ENCODE results near the gene LMO7. TPM values are rescaled to one million over a fixed set of nuclear protein-coding genes. Genes with fewer than 3 reads are reported as not detected.

The LMO7 gene
- total RNA-seq, 1 donor from 2014 or later, result 446 TPM

- H3K4me3 ChIP-seq, result no peak overlapping the region
- intact Hi-C loops (cut with micrococcal nuclease), result no loop called here
- H3K27me3 ChIP-seq (ENCODE audit: low read depth), result no peaks in the 10 kb centered on the region
- H3K36me3 ChIP-seq, result no peaks in the 10 kb centered on the region
- DNase-seq, result no peak
- no peak overlapping the region for H3K27ac ChIP-seq (replicated peaks)
- H3K9me3 ChIP-seq (replicated peaks), result peaks cover 6% of the 10 kb centered on the region
- H3K4me1 ChIP-seq, result peaks cover 12% of the 10 kb centered on the region
- no peak for TF ChIP-seq CTCF (IDR thresholded peaks at IDR 0.05; ENCODE audit: borderline replicate concordance)
Measured at GRCh38 chr13:75702476-75702875, 66.3 kb downstream of the LMO7 start.

DNA sequence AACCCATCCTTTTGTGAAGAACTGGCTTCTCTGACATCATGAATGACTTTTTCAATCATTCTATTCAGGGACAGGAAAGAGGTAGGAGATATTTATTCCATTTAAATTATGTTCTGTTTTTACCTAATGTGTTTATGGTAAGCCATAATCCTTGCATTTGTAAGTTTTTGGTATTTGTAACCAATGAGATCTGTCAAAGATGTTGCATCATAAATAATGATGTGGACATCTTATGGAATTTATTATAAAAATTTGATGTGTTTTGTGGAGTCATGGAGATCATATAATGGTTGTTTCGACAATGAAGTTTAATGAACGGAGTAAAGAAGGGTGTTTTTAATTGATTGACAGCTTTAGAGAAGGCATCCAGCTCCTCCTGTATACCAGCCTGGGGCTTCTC lies 67.6 kb downstream of the LMO7 start:
- H3K36me3 ChIP-seq, result no peaks in the 10 kb centered on the region
- H3K27ac ChIP-seq (replicated peaks), result no peak overlapping the region
- intact Hi-C loops (cut with micrococcal nuclease), result no loop called here
- no peak overlapping the region for H3K4me3 ChIP-seq
- no peaks in the 10 kb centered on the region for H3K27me3 ChIP-seq (ENCODE audit: low read depth)
- peaks cover 12% of the 10 kb centered on the region for H3K4me1 ChIP-seq
- peaks cover 6% of the 10 kb centered on the region for H3K9me3 ChIP-seq (replicated peaks)
- TF ChIP-seq CTCF (IDR thresholded peaks at IDR 0.05; ENCODE audit: borderline replicate concordance), result no peak
- DNase-seq, result no peak

DNA sequence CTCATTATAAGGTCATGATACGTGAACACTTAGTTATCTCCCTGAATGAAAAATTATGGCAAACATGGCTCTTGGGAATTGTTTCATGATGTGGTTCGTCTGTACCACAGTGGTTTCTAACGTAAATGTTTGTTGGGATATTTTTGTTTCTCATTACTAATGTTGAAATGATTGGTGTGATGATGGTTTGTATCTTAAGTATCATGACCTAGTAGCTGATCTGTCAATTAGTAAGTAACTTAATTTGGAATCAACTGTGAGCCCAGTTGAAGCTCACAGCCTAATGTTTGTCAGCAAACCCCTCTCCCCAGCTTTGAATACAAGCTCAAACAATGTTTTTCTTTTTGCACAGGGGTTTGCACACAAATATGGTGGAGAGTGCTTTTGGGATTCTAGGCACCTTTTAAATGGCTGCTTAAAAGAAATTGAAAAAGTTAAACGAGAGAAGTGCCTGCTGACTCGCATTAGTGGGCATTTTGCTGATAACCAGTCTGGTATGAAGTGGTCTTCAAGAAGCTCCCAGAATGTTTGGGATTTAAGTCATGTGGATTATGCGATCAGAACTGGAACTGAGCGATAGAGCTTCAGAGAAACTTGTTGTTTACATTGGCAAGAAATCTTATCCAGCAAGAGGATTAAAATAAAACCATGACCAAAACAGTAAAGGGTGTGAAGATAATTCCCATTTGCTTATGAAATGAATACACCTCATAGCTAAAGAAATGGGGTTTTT lies 68.2 kb downstream of the LMO7 start:
- Histone ChIP-seq H3K4me1 (peaks cover 12% of the 10 kb centered on the region), H3K9me3 (replicated peaks) (peaks cover 6% of the 10 kb centered on the region), H3K27ac (replicated peaks) (no peak overlapping the region), H3K27me3 (ENCODE audit: low read depth) (no peaks in the 10 kb centered on the region), H3K36me3 (no peaks in the 10 kb centered on the region), H3K4me3 (no peak overlapping the region)
- intact Hi-C loops (cut with micrococcal nuclease), result no loop called here
- no peak for TF ChIP-seq CTCF (IDR thresholded peaks at IDR 0.05; ENCODE audit: borderline replicate concordance)
- no peak for DNase-seq

GRCh38 chr13:75704927-75705288 lies 68.8 kb downstream of the LMO7 start:
- no peak for TF ChIP-seq CTCF (IDR thresholded peaks at IDR 0.05; ENCODE audit: borderline replicate concordance)
- no peak for DNase-seq
- intact Hi-C loops (cut with micrococcal nuclease), result no loop called here
- H3K27me3 ChIP-seq (ENCODE audit: low read depth), result no peaks in the 10 kb centered on the region
- H3K9me3 ChIP-seq (replicated peaks), result peaks cover under 1% of the 10 kb centered on the region
- H3K4me1 ChIP-seq, result peaks cover 12% of the 10 kb centered on the region
- H3K4me3 ChIP-seq, result no peak overlapping the region
- no peaks in the 10 kb centered on the region for H3K36me3 ChIP-seq
- H3K27ac ChIP-seq (replicated peaks), result no peak overlapping the region

DNA sequence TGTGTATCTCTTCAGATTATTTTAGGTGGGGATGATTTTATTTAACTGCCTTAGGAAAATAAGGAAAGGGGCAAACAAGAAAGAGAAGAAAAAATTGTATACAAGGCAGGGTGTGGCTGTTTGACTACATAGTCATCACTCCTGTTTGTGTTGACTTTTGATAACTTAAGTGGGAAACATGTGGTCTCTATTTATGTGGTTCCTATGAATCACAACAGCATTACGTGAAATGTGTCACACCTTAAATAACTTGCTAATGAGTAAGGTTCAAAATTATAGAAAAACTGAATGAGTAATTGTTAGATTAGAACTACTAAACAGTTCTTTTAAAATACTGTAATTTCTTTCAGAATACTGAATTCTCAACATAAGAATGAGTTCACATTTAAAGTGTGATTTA lies 69.3 kb downstream of the LMO7 start:
- H3K36me3 ChIP-seq, result no peaks in the 10 kb centered on the region
- intact Hi-C loops (cut with micrococcal nuclease), result no loop called here
- no peak for DNase-seq
- no peaks in the 10 kb centered on the region for H3K27me3 ChIP-seq (ENCODE audit: low read depth)
- H3K9me3 ChIP-seq (replicated peaks), result no peaks in the 10 kb centered on the region
- no peak overlapping the region for H3K27ac ChIP-seq (replicated peaks)
- no peak overlapping the region for H3K4me3 ChIP-seq
- H3K4me1 ChIP-seq, result peaks cover 12% of the 10 kb centered on the region
- TF ChIP-seq CTCF (IDR thresholded peaks at IDR 0.05; ENCODE audit: borderline replicate concordance), result no peak

Data from left ventricle myocardium inferior (tissue), 1 donor.